ENCODE data around the gene CHAD.

- TF ChIP-seq CTCF (conservative IDR thresholded peaks at IDR 0.05; ENCODE audit: low read length), result no peak
- TF ChIP-seq EZH2phosphoT487 (IDR thresholded peaks at IDR 0.05; ENCODE audit: borderline replicate concordance, low read depth, low read length), result no peak
These were observed 37.0 kb upstream of the CHAD start for GRCh38 chr17:50505591-50506130.
